A673 (cell line): Measurements from ENCODE around the gene MYO5B. TPM values are rescaled to one million over a fixed set of nuclear protein-coding genes. Genes with fewer than 3 reads are reported as not detected.

Experiments used
- BruUV-seq: library from RNA; stranded (reverse); fragments of 400-500 nt; replicated peaks from 2 replicates; lab custom pipeline; 2021; lab: Mats Ljungman, UMichigan
- CTCF ChIA-PET: fragments of 300-600 bp; sonication (Branson Sonifier 250); formaldehyde crosslinking; loops from one replicate; lab custom pipeline; 2022; ENCODE audit warnings: antibody characterized with exemption; lab: Charles Lee
- POLR2A ChIA-PET: fragments of 300-600 bp; sonication (Branson Sonifier 250); formaldehyde crosslinking; loops from one replicate; lab custom pipeline; 2022; ENCODE audit warnings: antibody characterized with exemption; ENCODE audit not compliant: low non-redundant PET; lab: Charles Lee
- DNase-seq: peaks from one replicate; pipeline ENCODE4 v3.0.0-alpha.2; 2015; ENCODE audit warnings: low spot score
- H3K27ac ChIP-seq: fragments of 200-600 bp; sonication (generic); 2 replicates; pipeline ENCODE4 v1.5.1; 2016; ENCODE audit warnings: mixed run types, low read depth, mild to moderate bottlenecking, mixed read lengths, antibody characterized with exemption, low read length; ENCODE audit not compliant: poor library complexity, severe bottlenecking
- H3K27me3 ChIP-seq: fragments of 200-600 bp; sonication (generic); replicated peaks from 2 replicates; pipeline ENCODE4 v1.6.1; 2017; ENCODE audit warnings: mixed run types, low read depth, mild to moderate bottlenecking, mixed read lengths, antibody characterized with exemption, low read length; ENCODE audit not compliant: insufficient read depth, poor library complexity
- H3K36me3 ChIP-seq: fragments of 200-600 bp; sonication (generic); 2 replicates; pipeline ENCODE4 v1.6.1; 2016; ENCODE audit warnings: mixed run types, mild to moderate bottlenecking, mixed read lengths, antibody characterized with exemption, low read length; ENCODE audit not compliant: insufficient read depth, poor library complexity, severe bottlenecking
- H3K4me1 ChIP-seq: fragments of 200-600 bp; sonication (generic); 2 replicates; pipeline ENCODE4 v1.6.1; 2017; ENCODE audit warnings: mixed run types, mild to moderate bottlenecking, mixed read lengths, antibody characterized with exemption, low read length; ENCODE audit not compliant: insufficient read depth, poor library complexity, severe bottlenecking
- H3K4me3 ChIP-seq: fragments of 200-600 bp; sonication (generic); 2 replicates; pipeline ENCODE4 v1.5.1; 2016; ENCODE audit warnings: low read depth, mixed run types, mild to moderate bottlenecking, mixed read lengths, low read length; ENCODE audit not compliant: poor library complexity, severe bottlenecking
- H3K9me3 ChIP-seq: fragments of 200-600 bp; sonication (generic); 2 replicates; pipeline ENCODE4 v1.6.1; 2016; ENCODE audit warnings: mixed run types, low read depth, mild to moderate bottlenecking, mixed read lengths, antibody characterized with exemption, low read length; ENCODE audit not compliant: poor library complexity, severe bottlenecking
- EZH2 ChIP-seq: fragments of 200-600 bp; sonication (generic); IDR thresholded peaks from 2 replicates; pipeline ENCODE4 v1.6.1; 2017; ENCODE audit warnings: borderline replicate concordance, low read depth, mild to moderate bottlenecking, mixed read lengths, antibody characterized with exemption, low read length; ENCODE audit not compliant: poor library complexity, severe bottlenecking
- intact Hi-C: fragments of 100-400 bp; cut with micrococcal nuclease; formaldehyde crosslinking; loops from one replicate; pipeline ENCODE4 v1.10.0; 2022; ENCODE audit not compliant: unreplicated experiment
- total RNA-seq: library from RNA; stranded (reverse); gene quantifications from 2 replicates; pipeline ENCODE4 v1.2.3, GENCODE V29; 2021
- TF ChIP-seq, protein P1 (sequence below): fragments of 300-800, 200-600 bp; sonication (generic); conservative IDR thresholded peaks from 2 replicates; pipeline ENCODE4 v1.5.1; 2017; ENCODE audit warnings: low read depth, mild to moderate bottlenecking, antibody characterized with exemption, low read length, moderate library complexity, mixed read lengths

Gene MYO5B
- total RNA-seq, 1 experiment from 2014 or later: 0.30 TPM

DNA sequence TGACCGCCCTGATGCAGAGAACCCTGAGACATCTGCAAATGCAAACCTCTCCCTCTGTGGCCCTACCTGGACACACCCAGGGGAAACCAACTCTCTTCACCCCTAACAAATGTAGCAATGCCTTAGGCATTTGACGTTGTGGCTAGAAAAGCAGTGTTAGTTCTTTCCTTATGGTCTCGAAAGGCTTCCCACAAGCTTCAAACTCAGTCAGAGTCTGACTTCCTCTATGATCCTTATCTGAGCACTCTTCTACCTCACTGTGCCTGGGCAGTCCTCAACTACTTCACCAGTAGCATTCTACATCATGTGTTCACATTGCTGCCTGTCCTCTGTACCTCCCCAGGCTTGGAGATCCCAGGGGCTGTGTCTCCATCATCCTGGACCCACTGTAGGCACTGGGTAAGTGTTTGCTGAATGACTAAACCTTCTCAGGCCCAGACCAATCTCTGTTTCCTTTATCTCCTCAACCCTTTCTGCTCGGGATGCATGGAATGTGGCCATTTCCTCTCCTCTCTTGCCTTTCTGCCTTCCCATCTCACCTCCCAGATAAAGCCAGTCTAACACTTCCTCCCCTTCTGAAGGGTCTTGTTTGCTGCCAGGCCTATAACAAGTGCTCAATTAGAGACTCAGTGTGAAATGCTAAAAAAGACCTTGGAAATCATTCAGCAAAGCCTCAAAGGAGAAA is 289.9 kb downstream of the MYO5B start:
- no TSS peak for BruUV-seq
- no peak overlapping the region for H3K27ac ChIP-seq
- no peaks in the 10 kb centered on the region for H3K36me3 ChIP-seq
- ChIA-PET POLR2A (no interaction called here), CTCF (no interaction called here)
- H3K4me3 ChIP-seq: no peak overlapping the region
- intact Hi-C loops: no loop called here
- no peak for DNase-seq
- H3K9me3 ChIP-seq: no peaks in the 10 kb centered on the region
- no peak for TF ChIP-seq EZH2
- TF ChIP-seq, protein P1, sequence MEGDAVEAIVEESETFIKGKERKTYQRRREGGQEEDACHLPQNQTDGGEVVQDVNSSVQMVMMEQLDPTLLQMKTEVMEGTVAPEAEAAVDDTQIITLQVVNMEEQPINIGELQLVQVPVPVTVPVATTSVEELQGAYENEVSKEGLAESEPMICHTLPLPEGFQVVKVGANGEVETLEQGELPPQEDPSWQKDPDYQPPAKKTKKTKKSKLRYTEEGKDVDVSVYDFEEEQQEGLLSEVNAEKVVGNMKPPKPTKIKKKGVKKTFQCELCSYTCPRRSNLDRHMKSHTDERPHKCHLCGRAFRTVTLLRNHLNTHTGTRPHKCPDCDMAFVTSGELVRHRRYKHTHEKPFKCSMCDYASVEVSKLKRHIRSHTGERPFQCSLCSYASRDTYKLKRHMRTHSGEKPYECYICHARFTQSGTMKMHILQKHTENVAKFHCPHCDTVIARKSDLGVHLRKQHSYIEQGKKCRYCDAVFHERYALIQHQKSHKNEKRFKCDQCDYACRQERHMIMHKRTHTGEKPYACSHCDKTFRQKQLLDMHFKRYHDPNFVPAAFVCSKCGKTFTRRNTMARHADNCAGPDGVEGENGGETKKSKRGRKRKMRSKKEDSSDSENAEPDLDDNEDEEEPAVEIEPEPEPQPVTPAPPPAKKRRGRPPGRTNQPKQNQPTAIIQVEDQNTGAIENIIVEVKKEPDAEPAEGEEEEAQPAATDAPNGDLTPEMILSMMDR: no peak
- H3K4me1 ChIP-seq: no peaks in the 10 kb centered on the region
- peaks cover 6% of the 10 kb centered on the region for H3K27me3 ChIP-seq

DNA sequence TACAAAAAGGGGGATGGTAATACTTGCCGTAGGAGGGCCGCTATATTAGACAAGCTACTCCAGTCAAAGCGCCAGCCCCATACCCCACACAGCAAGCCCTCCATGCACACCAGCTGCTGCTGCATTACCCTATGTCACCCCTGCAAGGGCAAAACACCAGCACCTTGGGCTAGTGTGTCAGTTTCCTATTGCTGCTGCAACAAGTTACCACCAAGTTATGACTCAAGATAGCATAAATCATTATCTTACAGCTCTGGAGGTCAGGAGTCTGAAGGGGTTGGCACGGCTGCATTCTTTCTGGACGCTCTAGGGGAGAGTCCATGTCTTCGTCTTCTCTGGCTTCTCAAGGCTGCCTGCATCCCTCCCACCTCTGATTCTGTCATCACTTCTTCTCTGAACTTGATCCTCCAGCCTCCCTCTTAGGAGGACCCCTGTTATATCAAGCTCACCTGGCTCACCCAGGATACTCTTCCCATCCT is 293.0 kb downstream of the MYO5B start:
- no peak overlapping the region for H3K27ac ChIP-seq
- intact Hi-C loops: no loop called here
- no peak overlapping the region for H3K4me3 ChIP-seq
- no peak for DNase-seq
- H3K36me3 ChIP-seq: no peaks in the 10 kb centered on the region
- ChIA-PET CTCF (no interaction called here), POLR2A (no interaction called here)
- H3K9me3 ChIP-seq: no peaks in the 10 kb centered on the region
- H3K27me3 ChIP-seq: peaks cover 3% of the 10 kb centered on the region
- TF ChIP-seq EZH2: no peak
- TF ChIP-seq, protein P1: no peak
- no peaks in the 10 kb centered on the region for H3K4me1 ChIP-seq
- BruUV-seq: no TSS peak

DNA sequence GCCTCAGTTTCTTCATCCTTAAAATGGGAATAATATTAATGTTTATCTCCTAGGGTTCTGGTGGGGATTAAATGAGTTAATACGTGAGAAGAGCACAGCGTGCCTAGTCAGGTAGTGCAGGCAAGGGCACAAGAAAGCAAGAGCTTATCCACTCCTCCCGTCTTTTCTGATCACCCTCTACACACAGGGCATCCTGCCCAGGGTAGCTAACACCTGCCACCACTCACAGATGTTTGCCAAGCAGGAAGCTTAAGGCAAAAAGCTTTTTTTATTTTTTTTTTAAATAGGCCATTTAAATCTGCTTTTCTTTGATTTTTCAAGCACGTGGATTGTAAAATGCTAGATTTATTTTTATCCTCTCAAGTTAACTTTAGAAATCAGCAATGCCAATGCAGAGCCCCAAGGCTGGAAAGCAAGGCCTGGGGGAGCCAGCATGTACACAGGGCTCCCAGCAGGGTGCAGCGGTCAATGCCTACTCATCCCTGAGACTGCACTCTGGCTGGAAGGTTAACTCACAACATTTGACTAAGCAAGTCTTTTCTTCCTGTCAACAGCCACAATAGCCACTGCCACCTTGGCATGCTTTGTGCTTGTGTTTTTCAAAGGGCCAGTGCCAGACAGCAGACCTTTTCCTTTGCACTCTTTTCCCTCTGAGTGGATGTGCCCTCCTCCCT is 295.2 kb downstream of the MYO5B start:
- ChIA-PET CTCF (no interaction called here), POLR2A (no interaction called here)
- Histone ChIP-seq H3K27me3 (peaks cover 22% of the 10 kb centered on the region), H3K4me1 (no peaks in the 10 kb centered on the region), H3K36me3 (no peaks in the 10 kb centered on the region), H3K4me3 (no peak overlapping the region), H3K27ac (no peak overlapping the region), H3K9me3 (no peaks in the 10 kb centered on the region)
- intact Hi-C loops: no loop called here
- TF ChIP-seq, protein P1: no peak
- no peak for TF ChIP-seq EZH2
- no TSS peak for BruUV-seq
- DNase-seq: no peak
